PFSK-1 (cell line): ENCODE results near the gene HACD1.

ENCODE experiments used
- FOXP2 ChIP-seq: optimal IDR thresholded peaks from 2 replicates; pipeline ENCODE3; 2011; ENCODE audit warnings: borderline replicate concordance, control low read depth, inconsistent platforms; ENCODE audit not compliant: insufficient read depth; ENCODE audit errors: extremely low read length, extremely low read depth
- POLR2AphosphoS5 ChIP-seq: IDR thresholded peaks from 2 replicates; pipeline ENCODE4 v1.6.1; 2012; ENCODE audit warnings: low read depth, mild to moderate bottlenecking, control low read depth, low read length, moderate library complexity
- SIN3A ChIP-seq: IDR thresholded peaks from 2 replicates; pipeline ENCODE4 v1.6.1; 2012; ENCODE audit warnings: mild to moderate bottlenecking, low read length, moderate library complexity, borderline replicate concordance; ENCODE audit not compliant: insufficient read depth
- TAF1 ChIP-seq: IDR thresholded peaks from 2 replicates; pipeline ENCODE4 v1.6.1; 2012; ENCODE audit warnings: low read length, control low read depth, borderline replicate concordance; ENCODE audit not compliant: insufficient read depth
- TF ChIP-seq, protein P1 (sequence below), 2 experiments: IDR thresholded peaks; 2 replicates each; pipeline versions ENCODE4 v1.6.1 to v1.8.0; 2011 to 2012; ENCODE audit warnings: low read depth in 2 of 2, low read length in 2 of 2, control low read depth in 1 of 2, inconsistent platforms in 1 of 2, mild to moderate bottlenecking in 1 of 2, moderate library complexity in 1 of 2; ENCODE audit not compliant: insufficient read depth in 1 of 2

HACD1 gene

DNA sequence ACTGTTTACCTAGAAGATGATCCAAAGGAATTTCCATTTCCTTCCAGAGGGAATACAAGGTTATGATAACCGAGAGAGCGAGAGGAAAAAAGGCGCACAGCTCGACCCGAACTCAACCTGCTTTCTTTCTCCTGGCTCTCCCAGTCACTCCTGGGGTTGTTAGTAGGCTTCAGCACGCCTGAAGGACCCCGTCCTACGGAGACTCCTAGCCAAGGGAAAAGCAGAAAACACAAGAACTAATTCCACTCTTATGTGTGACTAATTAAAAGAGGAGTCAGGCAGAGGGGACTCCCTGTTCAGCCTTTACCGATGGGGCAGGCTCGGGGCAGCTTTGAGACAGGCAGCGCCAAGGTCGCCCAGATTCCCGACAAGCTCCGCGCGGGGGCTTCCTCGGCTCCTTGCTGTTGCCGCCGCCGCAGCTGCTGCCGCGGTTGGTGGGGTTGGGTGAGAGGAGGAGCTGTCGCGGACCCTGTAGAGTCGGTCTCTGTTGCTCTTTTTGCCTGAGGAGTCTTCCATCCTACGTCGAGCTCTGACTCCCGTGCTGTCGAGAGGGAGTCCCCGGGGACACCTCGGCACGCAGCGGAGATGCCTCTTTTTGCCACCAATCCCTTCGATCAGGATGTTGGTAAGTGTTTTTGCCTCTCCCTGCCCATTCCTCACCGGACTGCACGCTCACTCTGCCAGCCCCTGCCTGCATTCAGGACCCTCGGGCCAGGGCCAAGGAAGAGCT, 26.7 kb upstream of the HACD1 start, which contains the start of gene STAM:
Gene STAM, plus strand, starts transcription at position 397 of the 730 bp plus-strand sequence. Its CDS starts 189 bp downstream, at position 586.
- TF ChIP-seq FOXP2 (peak; percentile 63), SIN3A (no peak), POLR2AphosphoS5 (peak; percentile 81; the same call in 1 of the 2 replicates), TAF1 (peak; percentile 83; the same call in 1 of the 2 replicates)
- TF ChIP-seq, protein P1, sequence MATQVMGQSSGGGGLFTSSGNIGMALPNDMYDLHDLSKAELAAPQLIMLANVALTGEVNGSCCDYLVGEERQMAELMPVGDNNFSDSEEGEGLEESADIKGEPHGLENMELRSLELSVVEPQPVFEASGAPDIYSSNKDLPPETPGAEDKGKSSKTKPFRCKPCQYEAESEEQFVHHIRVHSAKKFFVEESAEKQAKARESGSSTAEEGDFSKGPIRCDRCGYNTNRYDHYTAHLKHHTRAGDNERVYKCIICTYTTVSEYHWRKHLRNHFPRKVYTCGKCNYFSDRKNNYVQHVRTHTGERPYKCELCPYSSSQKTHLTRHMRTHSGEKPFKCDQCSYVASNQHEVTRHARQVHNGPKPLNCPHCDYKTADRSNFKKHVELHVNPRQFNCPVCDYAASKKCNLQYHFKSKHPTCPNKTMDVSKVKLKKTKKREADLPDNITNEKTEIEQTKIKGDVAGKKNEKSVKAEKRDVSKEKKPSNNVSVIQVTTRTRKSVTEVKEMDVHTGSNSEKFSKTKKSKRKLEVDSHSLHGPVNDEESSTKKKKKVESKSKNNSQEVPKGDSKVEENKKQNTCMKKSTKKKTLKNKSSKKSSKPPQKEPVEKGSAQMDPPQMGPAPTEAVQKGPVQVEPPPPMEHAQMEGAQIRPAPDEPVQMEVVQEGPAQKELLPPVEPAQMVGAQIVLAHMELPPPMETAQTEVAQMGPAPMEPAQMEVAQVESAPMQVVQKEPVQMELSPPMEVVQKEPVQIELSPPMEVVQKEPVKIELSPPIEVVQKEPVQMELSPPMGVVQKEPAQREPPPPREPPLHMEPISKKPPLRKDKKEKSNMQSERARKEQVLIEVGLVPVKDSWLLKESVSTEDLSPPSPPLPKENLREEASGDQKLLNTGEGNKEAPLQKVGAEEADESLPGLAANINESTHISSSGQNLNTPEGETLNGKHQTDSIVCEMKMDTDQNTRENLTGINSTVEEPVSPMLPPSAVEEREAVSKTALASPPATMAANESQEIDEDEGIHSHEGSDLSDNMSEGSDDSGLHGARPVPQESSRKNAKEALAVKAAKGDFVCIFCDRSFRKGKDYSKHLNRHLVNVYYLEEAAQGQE (IDR thresholded peaks at IDR 0.05; ENCODE audit: insufficient read depth in 1 of 2, low read depth in 2 of 2, low read length in 2 of 2) = peak in 1 of 2 experiments; percentile 28; a peak in 1 of 4 replicates

DNA sequence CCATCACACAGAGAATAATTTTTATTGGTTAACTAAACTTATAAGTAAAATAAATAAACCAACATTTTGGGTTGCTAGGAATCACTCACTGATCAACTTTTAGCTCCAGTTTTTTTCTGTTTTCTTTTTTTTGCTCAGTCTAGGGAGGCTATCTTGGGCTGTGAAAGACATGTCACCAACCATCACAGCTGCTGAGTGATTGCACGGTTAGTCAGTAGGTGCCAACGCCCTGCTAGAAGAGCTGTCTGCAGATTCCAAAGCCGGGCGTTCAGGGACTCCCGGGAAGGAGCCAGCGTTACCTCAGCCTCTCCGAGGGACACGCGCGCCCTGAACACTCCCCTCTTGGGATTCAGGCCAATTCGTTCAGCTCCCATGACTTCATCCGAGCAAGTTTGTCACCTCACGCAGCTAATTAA, 26.2 kb upstream of the HACD1 start:
- TF ChIP-seq, protein P1 (IDR thresholded peaks at IDR 0.05; ENCODE audit: insufficient read depth in 1 of 2, low read depth in 2 of 2, low read length in 2 of 2) = no peak
- TF ChIP-seq POLR2AphosphoS5 (no peak), TAF1 (no peak), FOXP2 (no peak), SIN3A (no peak)

- no peak for TF ChIP-seq FOXP2
- TF ChIP-seq SIN3A = no peak
Measured at GRCh38 chr10:17640331-17640816, 23.2 kb upstream of the HACD1 start.

DNA sequence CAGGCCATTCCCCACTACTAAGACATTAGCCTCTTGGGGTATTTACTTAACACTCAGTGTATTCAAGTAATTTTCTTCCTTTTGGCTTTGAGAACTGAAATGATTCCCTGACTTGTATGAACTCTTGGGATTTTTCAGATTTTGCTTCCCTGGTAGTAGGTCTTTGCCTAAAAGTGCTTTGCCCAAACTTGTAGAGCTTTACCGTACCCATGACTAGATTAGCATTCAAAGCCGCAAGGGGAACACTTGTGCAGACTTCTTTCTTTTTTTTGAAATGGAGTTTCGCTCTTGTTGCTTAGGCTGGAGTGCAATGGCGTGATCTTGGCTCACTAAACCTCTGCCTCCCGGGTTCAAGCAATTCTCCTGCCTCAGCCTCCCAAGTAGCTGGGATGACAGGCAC, 20.7 kb upstream of the HACD1 start:
- no peak for TF ChIP-seq TAF1
- no peak for TF ChIP-seq POLR2AphosphoS5
- no peak for TF ChIP-seq SIN3A
- TF ChIP-seq FOXP2 = no peak

- TF ChIP-seq FOXP2 (no peak), TAF1 (no peak), POLR2AphosphoS5 (no peak), SIN3A (no peak)
- TF ChIP-seq, protein P1 (IDR thresholded peaks at IDR 0.05; ENCODE audit: insufficient read depth in 1 of 2, low read depth in 2 of 2, low read length in 2 of 2) = no peak
Measured at GRCh38 chr10:17633353-17633752, 16.2 kb upstream of the HACD1 start.

DNA sequence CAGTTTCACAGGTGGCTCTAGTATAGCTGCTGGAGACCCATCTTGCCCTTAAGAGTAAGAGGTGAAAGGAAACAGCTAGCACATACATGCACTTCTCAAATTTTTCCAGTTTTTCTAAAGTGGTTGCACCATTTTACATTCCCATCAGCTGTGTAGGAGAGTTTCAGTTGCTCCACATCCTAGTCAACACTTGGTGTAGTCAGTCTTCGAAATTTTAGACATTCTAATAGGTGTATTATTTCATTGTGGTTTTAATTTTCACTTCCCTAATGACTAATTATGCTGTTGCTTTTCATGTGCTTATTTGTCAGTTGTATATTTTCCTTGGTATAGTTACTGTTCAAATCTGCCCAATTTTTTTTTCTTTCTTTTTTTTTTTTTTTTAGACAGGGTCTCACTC, 9.5 kb upstream of the HACD1 start:
- TF ChIP-seq POLR2AphosphoS5 (no peak), FOXP2 (no peak), TAF1 (no peak), SIN3A (no peak)
- TF ChIP-seq, protein P1 (IDR thresholded peaks at IDR 0.05; ENCODE audit: insufficient read depth in 1 of 2, low read depth in 2 of 2, low read length in 2 of 2) = no peak
